HG03469 (cell line): ENCODE data around the gene ETS1.

Source experiments
- ATAC-seq: cut with Tn5 transposase; IDR thresholded peaks from one replicate; pipeline ENCODE4 v1.9.1; 2021; ENCODE audit warnings: mild to moderate bottlenecking, moderate library complexity, moderate number of reproducible peaks; ENCODE audit not compliant: unreplicated experiment

ETS1 gene

GRCh38 chr11:128487978-128488377 lies 99.4 kb downstream of the ETS1 start:
- ATAC-seq: no peak

GRCh38 chr11:128484172-128484571 lies 103.2 kb downstream of the ETS1 start:
- ATAC-seq: no peak

- ATAC-seq: peak; percentile 63
These were observed 104.1 kb downstream of the ETS1 start for GRCh38 chr11:128483211-128483788.

- ATAC-seq: peak; percentile 36
These were observed 104.7 kb downstream of the ETS1 start for GRCh38 chr11:128482512-128483191.

GRCh38 chr11:128482092-128482491 lies 105.3 kb downstream of the ETS1 start:
- ATAC-seq: no peak

GRCh38 chr11:128481135-128481534 lies 106.2 kb downstream of the ETS1 start:
- no peak for ATAC-seq

- no peak for ATAC-seq
These were observed 106.7 kb downstream of the ETS1 start for GRCh38 chr11:128480665-128481064.

GRCh38 chr11:128480066-128480465 lies 107.3 kb downstream of the ETS1 start:
- no peak for ATAC-seq

- ATAC-seq: no peak
These were observed 108.2 kb downstream of the ETS1 start for GRCh38 chr11:128479144-128479543.

GRCh38 chr11:128478305-128478704 lies 109.1 kb downstream of the ETS1 start:
- no peak for ATAC-seq

- ATAC-seq: no peak
These were observed 109.5 kb downstream of the ETS1 start for GRCh38 chr11:128477811-128478210.

- ATAC-seq: no peak
These were observed 110.1 kb downstream of the ETS1 start for GRCh38 chr11:128477278-128477677.

GRCh38 chr11:128476729-128477128 lies 110.6 kb downstream of the ETS1 start:
- ATAC-seq: no peak

- no peak for ATAC-seq
These were observed 111.3 kb downstream of the ETS1 start for GRCh38 chr11:128476049-128476448.

GRCh38 chr11:128474036-128474874 lies 113.1 kb downstream of the ETS1 start:
- no peak for ATAC-seq

GRCh38 chr11:128473636-128474035 lies 113.7 kb downstream of the ETS1 start:
- ATAC-seq: no peak

GRCh38 chr11:128472128-128473089 lies 114.9 kb downstream of the ETS1 start:
- ATAC-seq: peak; percentile 55

GRCh38 chr11:128471138-128471661 lies 116.2 kb downstream of the ETS1 start:
- ATAC-seq: peak; percentile 32

GRCh38 chr11:128470081-128470480 lies 117.3 kb downstream of the ETS1 start:
- ATAC-seq: no peak

- ATAC-seq: peak; percentile 36
These were observed 118.1 kb downstream of the ETS1 start for GRCh38 chr11:128469220-128469619.
